Activated CD4-positive, CD25-positive, alpha-beta regulatory T cell treated with anti-CD3 and anti-CD28 coated beads, Interleukin-2, amount 50 U/mL, for 72 hours (primary cell): ENCODE results near the gene B4GALNT3.

ENCODE experiments used
- DNase-seq: peaks from one replicate; pipeline ENCODE4 v3.0.0; 2021

The B4GALNT3 gene

DNA sequence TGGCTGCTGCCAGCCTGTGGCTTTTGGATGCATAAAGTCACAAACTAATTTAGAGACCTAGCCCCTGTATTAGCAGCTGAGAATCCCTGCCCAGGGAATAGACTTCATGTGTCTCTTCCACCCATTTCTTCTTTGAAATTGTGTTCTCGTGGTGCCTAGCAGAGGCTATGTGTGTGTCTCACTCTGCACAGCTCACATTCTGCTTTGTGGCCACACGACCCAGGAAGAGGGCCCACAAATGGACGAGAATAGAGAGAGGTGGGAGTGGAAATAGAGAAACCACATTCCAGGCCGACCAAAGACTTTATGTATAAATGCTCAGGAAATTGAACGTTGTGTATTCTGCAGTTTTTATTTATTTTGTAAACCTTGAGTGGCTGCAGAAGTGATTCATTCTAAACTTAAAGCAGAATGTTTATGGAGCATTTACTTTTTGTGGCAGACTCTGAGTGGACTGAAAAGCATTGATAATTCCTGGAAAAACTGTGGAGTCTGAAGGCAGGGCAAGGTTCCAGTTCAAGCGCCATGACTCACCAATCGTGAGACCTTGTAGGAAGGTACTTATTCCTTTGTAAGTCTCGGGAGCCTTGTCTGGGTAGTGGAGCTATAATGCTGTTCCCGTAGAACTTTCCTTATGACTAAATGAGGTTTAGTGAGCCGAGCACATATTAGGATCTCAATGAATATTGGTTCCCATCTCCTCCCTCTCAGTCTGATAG, 9.1 kb downstream of the B4GALNT3 start:
- no peak for DNase-seq

DNA sequence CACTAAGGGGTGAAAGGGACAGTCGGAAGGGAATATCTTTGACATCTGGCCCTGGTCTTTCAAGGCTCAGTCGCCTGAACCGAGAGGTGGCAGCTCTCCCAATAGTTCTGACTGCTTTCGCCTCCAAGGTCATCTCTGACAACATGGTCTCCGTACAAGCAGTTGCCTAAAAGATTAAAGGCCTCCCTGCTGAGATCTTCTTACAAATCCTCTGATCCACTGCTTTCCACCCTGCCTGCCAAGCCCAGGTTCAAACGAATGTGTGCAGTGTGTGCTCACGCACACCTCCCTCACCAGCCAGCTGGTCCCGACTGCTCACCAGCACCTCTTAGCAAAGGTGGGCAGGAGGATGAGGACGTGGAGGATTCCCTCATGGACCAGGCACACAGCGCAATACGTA, 10.4 kb downstream of the B4GALNT3 start:
- no peak for DNase-seq

- DNase-seq, result no peak
Observed at GRCh38 chr12:473198-473597, 13.5 kb downstream of the B4GALNT3 start.

DNA sequence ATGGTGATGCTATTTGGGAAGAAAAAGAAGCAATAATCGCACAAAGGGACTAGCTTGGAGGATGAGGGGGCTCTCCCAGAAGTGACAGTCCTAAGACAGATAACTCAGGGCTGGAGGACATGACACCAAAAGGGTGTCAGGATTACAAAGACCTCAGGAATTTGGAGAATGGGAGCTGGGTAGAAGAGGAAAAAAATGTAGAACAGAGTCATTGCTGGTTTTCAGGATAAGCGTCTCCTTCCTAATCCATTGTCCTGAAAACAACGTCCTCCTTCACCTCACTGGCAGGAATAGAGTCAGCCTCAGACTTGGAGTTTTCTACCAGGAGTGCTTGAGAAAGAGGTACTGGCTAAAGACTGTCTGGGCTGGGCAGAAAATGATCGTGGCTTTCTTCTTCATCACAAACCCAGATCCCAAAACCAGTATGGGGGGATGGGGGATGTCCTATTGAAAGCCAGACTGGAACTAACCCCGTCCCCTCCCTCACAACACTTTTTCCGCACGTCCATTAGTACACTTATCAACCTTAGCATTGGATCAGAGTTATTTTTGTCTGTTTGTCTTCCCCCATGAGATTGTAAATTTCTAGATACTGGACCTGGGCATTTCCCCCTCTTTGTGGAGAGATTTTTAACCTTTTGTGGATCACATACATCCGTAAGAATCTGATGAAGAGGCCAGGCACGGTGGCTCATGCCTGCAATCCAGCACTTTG, 14.3 kb downstream of the B4GALNT3 start:
- DNase-seq, result no peak

DNA sequence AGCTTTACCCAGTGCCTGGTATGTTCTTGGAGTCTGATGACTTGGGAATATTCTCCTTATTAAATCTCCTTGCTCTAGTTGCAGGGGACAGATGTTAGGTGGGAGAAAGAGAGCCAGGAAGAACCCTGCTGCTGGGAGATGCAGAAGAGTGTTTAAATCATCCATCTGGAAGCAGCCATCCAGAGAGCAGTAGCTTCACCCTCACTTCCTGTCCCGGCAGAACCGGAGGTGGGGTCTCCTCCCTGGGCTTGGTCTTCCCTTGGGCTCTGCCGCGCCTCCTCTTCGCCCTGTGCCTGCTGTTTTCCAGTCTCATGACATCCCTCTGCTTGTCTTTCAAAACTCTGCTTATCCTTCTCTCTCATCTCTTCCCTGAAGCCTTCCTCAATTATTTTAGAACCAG, 15.5 kb downstream of the B4GALNT3 start:
- no peak for DNase-seq

DNA sequence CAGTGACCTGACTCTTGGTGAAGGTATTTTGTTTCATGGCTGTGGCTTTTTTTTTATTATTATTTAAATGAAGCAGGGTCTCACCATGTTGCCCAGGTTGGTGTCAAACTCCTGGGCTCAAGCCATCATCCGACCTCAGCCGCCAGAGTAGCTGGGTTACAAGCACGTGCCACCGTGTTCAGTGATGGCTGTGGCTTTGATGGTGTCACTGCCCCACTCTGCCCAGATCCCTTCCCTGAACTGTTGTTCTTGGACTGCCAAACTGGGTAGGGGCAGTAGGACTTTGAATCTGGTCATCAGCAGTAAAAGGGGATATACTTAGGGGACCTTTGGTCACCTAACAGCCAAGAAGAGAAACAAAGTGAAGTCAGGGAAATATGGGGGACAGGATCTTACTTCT, 19.4 kb downstream of the B4GALNT3 start:
- DNase-seq, result no peak

DNA sequence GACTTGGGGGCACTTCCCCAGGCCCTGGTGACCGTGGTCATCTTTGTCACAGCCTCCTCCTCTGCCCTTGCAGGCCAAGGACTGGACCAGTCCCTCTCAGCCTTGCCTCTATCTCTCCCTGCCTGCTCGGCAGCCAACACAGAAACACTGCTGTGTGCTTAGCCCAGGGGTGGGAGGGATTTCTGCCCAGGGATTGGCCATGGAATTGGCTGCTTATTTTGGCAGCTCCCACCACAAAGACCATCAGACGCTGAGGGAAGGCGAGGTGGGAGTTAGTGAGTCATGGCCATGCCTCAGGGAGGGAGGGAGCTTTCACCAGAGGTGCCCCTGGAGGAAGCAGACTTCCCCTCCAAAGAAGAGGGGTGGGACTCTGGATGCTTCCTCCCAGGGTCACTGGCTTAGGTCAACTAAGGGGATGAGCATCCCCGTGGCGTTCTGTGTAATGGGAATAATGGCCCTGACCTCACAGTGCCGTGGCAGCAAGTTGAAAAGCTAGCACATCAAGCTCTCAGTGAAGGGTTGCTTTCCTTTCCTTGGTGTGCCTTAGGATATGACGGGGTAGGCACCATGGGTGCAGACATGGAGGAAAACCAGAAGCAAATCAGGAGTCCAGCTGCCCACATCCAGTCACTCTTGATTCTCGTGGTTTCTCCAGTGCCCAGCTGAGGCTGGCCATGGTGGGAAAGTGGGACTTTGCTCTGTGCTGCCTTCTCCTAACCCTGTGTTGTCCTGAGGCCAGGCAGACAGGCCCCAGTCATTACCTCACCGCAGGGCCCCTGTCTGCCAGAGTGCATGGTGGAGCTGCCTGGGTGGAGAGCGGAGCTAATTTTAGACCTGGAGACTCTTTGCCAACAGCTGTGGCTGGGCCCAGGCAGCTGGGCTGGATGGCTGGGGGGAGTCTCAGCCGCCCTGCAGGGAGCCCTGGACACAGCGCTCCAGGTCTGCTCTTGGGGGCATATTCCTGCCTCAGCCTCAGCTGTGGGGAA, 21.4 kb downstream of the B4GALNT3 start:
- no peak for DNase-seq

DNA sequence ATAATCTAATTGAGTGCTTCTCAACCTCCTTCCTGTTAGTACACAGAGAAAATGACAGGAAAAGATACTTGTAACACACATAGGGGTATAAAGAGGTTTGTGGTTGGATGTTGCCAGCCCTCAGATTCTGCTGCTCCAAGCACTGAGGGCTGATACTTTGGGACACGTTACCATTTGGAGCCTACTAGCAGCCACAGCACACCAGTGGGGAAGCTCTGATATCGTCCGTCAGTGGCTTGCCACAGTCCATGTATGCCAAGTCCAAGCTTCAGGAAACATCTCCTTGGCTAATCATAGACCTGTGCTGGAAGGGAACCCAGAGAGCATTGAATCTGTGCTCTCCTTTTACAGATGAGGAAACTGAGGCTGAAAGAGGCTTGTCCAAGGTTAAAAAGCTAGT, 22.3 kb downstream of the B4GALNT3 start:
- DNase-seq, result no peak

DNA sequence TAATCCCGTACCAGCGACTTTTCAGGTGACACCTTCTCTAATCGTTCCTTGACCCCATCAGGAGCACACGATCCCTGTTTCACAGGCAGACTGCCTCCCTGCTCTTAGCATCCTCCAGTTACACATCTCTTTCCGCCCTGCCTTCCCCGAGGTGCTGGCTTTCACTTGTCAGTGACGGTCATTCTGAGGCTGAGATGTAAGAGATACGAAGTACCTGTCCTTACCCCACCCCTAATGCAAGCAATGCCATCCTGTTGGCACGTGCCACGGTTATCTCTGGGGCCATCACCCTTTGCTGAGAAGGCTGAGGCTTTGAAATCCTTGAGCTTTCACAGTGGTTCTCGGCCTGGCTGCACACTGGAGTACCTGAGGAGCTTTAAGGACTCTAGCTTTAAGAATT, 24.4 kb downstream of the B4GALNT3 start:
- DNase-seq, result no peak

- no peak for DNase-seq
Observed at GRCh38 chr12:490260-490659, 30.5 kb downstream of the B4GALNT3 start.

- no peak for DNase-seq
Observed at GRCh38 chr12:495466-495865, 35.7 kb downstream of the B4GALNT3 start.

GRCh38 chr12:496736-497135, 37.0 kb downstream of the B4GALNT3 start:
- no peak for DNase-seq

GRCh38 chr12:497501-498160, 37.9 kb downstream of the B4GALNT3 start:
- DNase-seq, result no peak

DNA sequence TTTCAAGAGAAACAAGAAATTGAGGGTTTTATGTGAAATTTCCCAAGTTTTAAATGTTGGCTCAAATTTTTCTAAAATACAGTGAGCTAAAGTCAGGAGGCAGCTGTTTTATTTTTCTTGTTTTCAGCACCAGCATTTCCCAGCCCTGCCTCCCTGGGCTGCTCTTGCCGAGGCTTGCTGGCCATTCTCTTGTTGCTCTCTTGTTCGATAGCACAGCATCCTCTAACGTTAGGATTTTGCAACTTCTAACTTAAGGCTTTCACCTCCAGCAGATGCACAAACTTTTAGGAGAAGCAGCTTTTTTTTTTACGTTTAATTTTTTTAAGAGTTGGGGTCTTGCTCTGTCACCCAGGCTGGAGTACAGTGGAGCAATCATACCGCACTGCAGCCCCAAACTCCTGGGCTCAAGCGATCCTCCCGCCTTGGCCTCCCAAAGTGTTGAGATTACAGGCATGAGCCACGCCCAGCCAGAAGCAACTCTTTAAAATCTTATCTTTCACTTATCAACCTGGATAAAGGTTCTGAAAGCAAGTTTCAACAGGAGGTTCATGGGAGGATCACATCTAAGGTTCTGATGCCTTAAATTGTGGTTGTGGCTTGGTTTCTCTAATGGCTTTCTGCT, 40.2 kb downstream of the B4GALNT3 start:
- DNase-seq, result no peak

GRCh38 chr12:501722-502447, 42.1 kb downstream of the B4GALNT3 start:
- DNase-seq, result no peak

DNA sequence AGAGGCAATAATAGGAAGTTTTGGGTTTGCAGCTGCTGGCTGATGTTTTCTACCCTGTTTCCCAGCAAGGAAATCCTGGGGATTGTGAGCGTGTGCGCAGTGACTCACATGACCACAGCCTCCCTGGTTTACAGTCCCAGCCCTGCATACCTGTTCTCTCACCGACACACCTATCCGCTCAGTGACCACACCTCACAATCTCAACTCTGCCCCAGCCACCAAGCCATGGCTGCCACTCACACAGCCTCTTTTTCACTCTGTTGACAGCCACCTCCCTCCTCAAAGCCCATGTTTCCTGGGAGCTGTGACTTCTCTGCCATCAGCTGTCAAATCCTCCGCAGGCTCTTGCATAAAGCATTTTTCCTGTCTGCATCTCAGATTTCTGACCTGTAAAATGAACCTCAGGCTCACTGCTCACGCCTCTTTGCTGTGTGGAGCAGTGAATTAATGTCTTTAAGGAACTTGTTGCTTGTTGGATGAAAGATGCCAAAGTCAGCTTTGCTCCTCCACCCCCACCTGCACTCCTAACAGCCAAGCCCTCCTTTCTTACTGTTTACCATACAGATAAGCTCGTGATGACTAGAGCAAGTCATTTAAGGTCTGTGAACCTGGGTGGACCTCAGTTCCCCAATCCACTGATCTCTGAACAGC, 43.5 kb downstream of the B4GALNT3 start:
- no peak for DNase-seq

DNA sequence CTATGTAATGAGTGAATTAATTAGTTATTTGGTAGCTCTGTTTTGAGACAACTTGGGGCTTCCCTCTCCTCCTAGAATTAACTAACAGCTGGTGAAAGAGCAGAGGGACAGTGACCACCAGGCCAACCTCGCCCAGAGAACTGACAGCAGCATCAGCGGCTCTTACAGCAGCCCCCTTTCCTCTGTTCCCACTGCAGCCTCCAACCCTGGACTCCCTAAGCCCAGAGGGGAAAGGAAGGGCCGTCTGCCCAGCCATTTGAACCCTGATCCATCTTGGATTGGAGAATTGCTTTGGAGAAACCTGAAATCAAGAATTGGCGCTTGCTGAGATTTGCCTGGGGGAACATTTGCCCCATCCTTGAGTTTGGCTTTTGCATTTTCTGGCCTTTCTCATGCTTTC, 45.5 kb downstream of the B4GALNT3 start:
- DNase-seq, result no peak

DNA sequence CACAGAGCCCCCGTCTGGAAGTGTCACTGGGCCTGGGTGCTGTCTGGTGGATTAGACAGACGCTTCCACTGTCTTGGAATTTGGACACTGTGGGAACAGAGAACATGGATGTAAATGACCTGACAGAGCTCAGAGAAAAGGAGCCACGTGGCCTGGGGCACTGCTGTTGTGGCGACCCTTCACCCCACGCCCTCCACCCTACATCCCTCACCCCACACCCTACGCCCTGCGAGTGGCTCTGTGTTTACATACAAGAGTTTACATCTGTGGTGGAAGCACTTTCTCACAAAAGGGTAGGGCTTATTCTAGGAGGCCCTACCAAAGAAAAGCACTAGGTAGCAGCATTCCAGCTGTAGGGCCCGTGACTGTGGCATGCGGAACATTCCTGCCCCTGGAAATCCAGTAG, 47.7 kb downstream of the B4GALNT3 start:
- DNase-seq, result no peak

DNA sequence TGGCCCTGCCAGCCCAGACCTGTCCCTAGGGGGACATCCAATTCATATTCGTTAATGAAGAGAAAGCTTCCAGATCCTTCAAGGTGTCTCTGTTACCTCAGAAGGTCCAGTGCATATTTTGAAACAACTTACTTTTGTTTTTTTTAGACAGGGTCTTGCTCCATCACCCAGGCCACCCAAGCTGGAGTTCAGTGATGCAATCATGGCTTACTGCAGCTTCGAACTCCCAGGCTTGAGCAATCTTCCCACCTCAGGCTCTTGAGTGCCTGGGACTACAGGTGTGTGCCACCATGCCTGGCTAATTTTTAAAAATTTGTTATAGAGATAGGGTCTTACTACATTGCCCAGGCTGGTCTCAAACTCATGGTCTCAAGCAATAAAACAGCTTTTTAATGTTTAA, 48.4 kb downstream of the B4GALNT3 start:
- DNase-seq, result no peak

DNA sequence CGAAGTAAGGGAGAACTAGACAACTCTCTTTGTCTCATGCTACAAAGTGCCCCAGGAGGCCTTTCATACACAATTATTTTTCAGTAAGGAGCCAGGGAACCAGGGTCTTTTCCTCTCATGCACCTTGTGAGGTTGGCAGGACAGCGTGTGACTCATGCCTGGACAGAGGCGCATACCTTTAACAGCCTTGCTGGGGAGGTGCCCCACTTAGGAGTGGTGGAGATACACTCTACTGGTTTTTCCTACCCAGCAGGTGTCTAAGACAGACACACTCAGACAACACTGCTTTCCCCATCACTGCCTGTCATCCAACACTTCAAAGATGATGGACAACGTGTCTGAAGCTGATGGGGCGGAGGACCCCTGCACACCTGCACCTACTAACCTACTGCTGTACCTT, 49.1 kb downstream of the B4GALNT3 start:
- no peak for DNase-seq

DNA sequence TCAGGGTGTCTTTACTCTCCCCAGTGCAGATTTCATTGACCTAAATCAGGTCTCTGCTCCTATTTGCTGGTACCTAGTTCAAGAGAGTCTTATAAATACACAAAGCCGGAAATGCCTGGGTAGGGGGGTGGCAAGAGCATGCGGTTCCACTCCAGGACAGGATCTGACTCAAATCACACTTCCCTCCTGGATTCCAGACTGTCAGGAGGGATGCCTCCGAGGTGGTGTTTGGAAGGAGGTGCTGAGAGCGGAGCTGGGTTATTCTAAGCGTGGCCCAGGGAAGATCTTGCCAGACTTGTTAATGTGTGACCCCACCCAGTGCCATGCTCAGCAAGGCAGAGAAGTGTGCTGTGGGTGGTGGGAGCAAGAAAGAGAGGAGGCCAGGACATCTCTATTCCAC, 49.8 kb downstream of the B4GALNT3 start:
- DNase-seq, result no peak
